ENCODE data around the gene PSD2. TPM values are rescaled to one million over a fixed set of nuclear protein-coding genes. Genes with fewer than 3 reads are reported as not detected.

The PSD2 gene
- total RNA-seq, 1 donor from 2014 or later: 0.23 TPM

DNA sequence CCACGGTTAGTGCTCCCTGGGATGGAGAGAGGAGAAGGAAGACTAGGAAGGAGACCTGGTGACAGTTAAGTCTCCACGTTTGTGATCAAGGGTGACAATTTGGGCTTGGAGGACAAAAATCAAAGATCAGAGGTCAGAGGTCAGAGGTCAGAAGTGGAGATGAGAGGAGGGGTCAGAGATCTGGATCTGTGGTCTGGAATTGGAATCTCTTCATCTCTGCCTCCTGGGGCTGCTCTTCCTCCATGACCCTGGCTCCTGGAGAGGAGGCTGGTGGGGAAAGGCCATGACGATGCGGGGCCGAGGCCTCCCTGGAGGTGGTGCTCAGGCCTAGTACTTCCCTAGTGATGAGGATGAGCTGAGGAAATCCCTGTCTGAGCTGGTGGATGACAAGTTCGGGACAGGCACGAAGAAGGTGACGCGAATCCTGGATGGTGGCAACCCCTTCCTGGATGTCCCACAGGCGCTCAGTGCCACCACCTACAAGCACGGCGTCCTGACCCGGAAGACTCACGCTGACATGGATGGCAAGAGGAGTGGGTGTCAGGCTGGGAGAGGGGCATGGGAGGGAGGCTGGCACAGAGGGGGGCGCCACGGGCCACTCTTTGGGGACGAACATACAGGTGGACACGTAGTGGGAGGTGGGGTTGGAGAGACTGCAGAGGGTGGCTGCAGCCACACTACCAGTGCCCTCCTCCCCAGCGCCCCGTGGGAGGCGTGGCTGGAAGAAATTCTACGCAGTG, 41.0 kb downstream of the PSD2 start:
- DNase-seq (ENCODE audit: low spot score): no peak

DNA sequence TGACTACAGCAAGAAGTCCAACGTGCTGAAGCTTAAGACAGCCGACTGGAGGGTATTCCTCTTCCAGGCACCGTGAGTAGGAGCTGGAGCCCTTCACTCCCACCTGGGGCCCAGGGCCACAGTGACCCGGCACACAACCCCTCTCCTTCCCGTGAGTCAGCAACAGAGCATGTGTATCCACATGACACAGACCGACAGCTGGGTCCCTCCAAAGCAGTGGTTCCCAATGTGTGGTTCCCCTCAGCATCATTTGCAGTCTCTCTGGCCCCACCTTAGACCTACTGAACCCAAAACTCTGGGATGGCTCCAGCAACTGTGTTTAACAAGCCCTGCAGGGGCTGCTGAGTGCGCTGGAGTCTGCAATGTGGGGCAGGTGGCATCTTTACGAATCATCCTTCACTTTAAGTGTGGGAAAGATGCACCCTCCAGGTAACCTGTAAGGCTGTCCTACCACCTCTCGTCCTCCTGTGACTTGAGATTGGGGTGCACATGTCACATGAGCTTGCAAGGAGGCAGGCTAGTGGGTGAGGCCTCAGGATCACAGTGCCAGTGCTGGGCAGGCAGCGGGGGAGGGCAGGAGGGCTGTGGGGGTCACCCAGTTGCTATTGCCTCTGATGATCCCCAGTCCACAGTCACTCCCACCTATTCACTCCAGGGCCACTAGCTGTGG, 42.2 kb downstream of the PSD2 start:
- no peak for DNase-seq (ENCODE audit: low spot score)

GRCh38 chr5:139838381-139839197, 43.0 kb downstream of the PSD2 start:
- no peak for DNase-seq (ENCODE audit: low spot score)

GRCh38 chr5:139839232-139839815, 43.7 kb downstream of the PSD2 start:
- no peak for DNase-seq (ENCODE audit: low spot score)

DNA sequence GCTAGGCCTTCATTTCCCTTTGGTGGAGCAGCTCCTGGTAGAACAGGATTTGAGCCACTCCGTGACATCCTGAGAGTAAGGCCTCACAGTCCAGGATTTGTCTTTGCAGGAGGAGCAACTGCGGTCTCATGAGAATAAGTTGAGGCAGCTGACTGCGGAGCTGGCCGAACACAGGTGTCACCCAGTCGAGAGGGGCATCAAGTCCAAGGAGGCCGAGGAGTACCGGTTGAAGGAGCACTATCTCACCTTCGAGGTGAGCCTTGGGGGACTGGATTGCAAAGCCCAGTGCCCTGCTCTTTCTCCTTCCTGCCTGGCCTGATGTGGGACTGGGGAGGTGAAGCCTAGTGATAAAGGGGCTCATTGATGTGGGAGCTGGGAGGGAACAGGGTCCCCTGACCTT, 44.3 kb downstream of the PSD2 start:
- DNase-seq (ENCODE audit: low spot score): no peak

DNA sequence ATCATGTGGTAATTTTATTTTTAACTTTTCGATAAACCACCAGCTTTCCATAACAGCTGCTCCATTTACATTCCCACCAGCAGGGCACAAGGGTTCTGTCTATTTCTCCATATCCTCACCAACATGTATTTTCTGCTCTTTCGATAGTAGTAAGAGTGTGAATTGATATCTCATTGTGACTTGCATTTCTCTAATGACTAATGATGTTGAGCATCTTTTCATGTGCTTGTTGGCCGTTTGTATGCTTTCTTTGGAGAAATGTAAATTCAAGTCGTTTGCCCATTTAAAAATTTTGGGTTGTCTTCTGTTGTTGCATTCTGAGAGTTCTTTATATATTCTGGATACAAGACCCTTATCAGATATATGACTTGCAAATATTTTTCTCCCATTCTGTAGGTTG, 45.9 kb downstream of the PSD2 start:
- no peak for DNase-seq (ENCODE audit: low spot score)

DNA sequence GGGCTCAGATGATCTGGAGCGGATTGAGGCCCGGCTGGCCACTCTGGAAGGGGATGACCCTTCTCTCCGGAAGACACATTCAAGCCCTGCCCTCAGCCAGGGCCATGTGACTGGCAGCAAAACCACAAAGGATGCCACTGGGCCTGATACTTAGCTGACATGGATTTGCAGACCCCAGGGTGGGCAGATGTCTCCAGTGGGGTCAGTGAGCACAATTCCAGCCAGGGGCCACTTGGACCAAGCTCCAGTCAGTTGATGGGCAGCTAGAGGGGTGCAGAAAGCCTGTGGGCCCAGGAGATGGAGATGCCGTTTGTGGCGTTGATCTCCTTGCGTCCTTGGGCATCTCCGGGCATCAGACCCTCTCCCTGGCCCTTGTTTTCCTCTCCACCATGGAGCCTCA, 46.7 kb downstream of the PSD2 start:
- no peak for DNase-seq (ENCODE audit: low spot score)

DNA sequence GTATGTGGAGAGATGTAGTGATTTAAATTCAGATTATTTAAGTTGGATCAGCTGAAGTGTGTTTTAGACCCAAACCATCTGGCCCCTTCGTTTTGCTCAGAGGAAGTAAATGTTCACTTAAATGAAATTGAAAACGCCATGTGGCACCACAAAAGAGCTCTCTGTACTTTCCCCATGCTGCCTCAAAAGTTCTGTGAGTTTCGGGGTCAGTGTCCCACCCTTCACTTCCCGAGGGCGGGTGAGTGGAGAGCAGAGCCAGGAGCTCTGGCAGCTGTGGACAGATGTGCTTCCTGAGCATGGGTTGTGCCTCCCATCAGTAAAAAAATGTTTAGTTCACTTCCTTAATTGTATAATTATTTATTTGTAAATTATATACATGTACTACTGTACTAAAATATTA, 48.4 kb downstream of the PSD2 start:
- no peak for DNase-seq (ENCODE audit: low spot score)

GRCh38 chr5:139844472-139845145, 49.0 kb downstream of the PSD2 start:
- peak; percentile 61 for DNase-seq (ENCODE audit: low spot score)

DNA sequence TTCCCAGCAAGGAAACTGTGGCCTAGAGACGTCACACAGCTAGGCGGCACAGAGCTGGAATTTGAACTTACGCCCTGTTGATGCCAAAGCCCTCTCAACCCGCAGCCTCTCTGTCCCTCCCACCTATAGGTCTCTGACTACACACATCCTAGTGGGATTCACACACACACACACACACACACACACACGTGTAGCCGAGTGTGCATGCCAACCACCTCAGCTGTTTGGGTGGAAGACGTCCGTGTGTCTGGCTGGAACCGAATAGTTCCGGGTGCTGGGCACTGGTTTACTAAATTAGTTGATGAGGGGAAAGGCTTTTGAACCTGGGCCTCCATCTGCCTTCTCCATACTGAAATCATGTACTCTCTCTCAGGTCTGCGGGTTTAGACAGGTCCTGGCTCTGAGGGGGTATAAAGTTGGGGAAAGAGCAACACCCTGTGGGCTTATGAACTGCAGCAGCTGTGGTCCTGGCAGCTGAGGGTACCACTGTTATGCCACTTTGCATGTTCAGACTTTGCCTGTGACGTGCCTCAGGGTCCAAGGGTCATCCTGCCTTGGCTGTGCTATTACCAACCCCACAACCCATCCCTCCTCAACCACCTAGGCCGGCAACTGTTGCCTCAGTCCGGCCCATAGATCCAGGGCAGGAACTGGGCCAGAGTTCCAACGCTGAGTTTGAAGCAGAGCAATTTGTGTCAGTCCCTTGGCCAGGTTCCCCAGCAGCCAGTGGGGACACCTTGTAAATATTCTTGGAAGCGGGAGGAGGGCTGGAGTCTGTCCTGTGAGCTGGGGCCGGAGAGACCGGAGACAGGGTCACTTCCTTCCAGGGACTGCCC, 50.5 kb downstream of the PSD2 start:
- DNase-seq (ENCODE audit: low spot score): no peak

- DNase-seq (ENCODE audit: low spot score): no peak
These were observed 51.5 kb downstream of the PSD2 start for GRCh38 chr5:139847091-139847490.

DNA sequence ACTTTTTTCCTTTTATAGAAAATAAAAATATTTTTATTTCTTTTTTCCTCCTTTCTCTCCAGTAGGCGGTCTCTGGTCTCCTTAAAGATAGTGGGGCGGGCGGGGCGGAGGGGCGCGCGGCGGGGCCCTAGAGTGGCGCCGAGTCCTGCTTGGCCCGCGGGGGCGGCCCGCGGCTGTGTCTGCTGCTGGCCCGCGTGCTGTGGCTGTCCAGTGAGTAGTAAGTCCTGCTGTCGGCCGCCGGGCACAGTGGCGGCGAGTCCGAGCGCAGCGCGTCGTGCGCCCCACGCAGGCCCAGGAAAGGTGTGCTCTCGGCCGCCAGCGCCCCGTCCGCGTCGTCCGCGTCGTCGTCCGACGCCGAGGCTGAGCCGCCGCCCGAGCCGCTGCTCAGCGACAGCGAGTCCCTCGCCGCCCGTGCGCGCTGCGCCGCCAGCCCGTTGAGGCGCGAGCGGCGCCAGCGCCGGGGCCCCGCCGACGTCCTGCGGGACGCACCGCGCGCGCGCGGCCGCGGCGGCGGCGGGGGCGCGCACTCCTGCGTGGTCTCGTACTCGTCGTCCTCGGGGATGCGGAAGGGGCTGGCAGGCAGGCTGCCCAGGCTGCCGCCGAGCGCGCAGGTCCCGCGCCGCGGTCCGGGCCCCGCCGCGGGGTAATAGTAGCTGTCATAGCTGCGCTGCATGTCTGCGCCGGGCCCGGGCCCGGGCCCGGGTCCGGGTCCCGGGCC, 52.3 kb downstream of the PSD2 start:
- DNase-seq (ENCODE audit: low spot score): peak; percentile 55

GRCh38 chr5:139848508-139849100, 53.0 kb downstream of the PSD2 start:
- no peak for DNase-seq (ENCODE audit: low spot score)

DNA sequence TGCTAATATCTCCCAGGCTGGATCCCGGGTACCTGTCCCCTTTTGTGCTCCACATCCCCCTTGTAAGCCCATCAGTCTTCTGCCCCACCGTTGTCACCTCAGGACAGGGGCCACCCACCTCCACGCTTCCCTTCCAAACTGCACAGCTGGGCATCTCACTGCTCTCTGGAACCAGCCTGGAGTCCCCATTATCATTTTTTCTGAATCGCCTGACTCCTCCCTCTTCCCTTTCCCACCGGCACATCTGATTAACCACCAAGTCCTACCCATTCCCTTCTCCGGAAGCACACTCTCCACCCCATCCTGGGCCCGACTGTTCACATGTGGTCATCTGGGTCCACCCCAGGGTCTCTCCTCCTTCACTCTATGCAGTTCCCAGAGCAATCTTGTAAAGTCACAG, 53.9 kb downstream of the PSD2 start:
- no peak for DNase-seq (ENCODE audit: low spot score)

GRCh38 chr5:139849942-139850341, 54.3 kb downstream of the PSD2 start:
- no peak for DNase-seq (ENCODE audit: low spot score)

- no peak for DNase-seq (ENCODE audit: low spot score)
These were observed 54.9 kb downstream of the PSD2 start for GRCh38 chr5:139850423-139851016.

GRCh38 chr5:139851558-139851957, 56.0 kb downstream of the PSD2 start:
- no peak for DNase-seq (ENCODE audit: low spot score)

- DNase-seq (ENCODE audit: low spot score): no peak
These were observed 57.1 kb downstream of the PSD2 start for GRCh38 chr5:139852696-139853095.

GRCh38 chr5:139854029-139854605, 58.5 kb downstream of the PSD2 start:
- DNase-seq (ENCODE audit: low spot score): no peak
